Muscle layer of duodenum (tissue), 2 donors: ENCODE data around the gene PHIP.

Experiments
- H3K27ac ChIP-seq: one replicate; pipeline ENCODE4 v1.7.0; 2013; ENCODE audit warnings: mild to moderate bottlenecking, low read length
- H3K27me3 ChIP-seq: one replicate; pipeline ENCODE4 v1.7.0; 2013; ENCODE audit warnings: low read depth, mild to moderate bottlenecking, control low read depth, low read length
- H3K36me3 ChIP-seq, 2 donors: one replicate each; pipeline ENCODE4 v1.7.0; 2013; ENCODE audit warnings: low read length in 2 of 2, control low read depth in 1 of 2, mild to moderate bottlenecking in 1 of 2; ENCODE audit not compliant: insufficient read depth in 2 of 2, control insufficient read depth in 1 of 2
- H3K4me1 ChIP-seq, 2 donors: one replicate each; pipeline ENCODE4 v1.7.0; 2013; ENCODE audit warnings: low read length in 2 of 2, mild to moderate bottlenecking in 2 of 2, control low read depth in 1 of 2, moderate library complexity in 1 of 2; ENCODE audit not compliant: insufficient read depth in 2 of 2, control insufficient read depth in 1 of 2
- H3K4me3 ChIP-seq, 2 donors: one replicate each; pipeline ENCODE4 v1.7.0; 2013; ENCODE audit warnings: low read length in 2 of 2, low read depth in 1 of 2, mild to moderate bottlenecking in 1 of 2
- H3K9me3 ChIP-seq, 2 donors: one replicate each; pipeline ENCODE4 v1.7.0; 2013; ENCODE audit warnings: low read length in 2 of 2, control low read depth in 1 of 2, mild to moderate bottlenecking in 1 of 2; ENCODE audit not compliant: control insufficient read depth in 1 of 2
- donor health status: healthy.

Gene PHIP

DNA sequence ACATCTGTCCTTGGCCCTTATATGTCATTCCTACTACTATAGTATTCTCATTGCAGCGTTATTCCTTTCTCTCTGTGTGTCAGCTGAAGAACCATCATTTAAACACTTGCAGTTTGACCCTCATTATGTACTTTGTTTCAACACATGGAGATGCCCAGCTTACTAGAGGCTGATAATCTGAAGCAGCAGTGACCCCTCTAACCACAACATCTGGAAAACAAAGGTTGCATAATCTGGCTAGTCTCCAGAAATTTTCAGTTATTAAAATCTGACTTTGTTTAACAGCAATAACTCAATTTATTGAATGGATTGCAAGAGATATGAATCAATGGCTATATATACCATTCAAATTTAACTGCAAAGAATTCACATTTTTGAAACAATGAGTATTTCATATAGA, 6.6 kb upstream of the PHIP start:
- Histone ChIP-seq H3K27ac (no peak overlapping the region), H3K9me3 (no peaks in the 10 kb centered on the region), H3K36me3 (no peaks in the 10 kb centered on the region), H3K4me3 (no peak overlapping the region), H3K4me1 (peaks cover 0 to 5% of the 10 kb centered on the region in 2 donors), H3K27me3 (no peaks in the 10 kb centered on the region)

DNA sequence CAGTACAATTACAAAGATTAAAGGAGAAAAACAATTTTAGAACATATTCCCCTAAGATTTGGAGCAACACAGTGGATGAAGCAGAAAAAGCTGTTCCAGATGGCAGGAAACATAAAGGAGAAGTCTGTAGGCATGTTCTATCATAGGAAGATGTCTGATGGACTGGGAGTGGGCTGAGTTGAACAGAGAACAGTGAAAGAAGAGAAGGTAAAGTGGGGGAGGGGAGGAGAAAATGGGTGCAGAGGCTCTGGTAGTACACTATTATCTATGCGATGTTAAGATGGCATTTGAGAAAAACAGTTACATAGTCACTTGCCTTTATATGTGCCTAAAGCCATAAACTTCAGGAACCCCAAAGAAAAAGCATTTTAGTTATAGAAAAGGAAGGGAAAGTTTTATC, 4.2 kb upstream of the PHIP start:
- H3K4me3 ChIP-seq, result no peak overlapping the region
- no peak overlapping the region for H3K27ac ChIP-seq
- no peaks in the 10 kb centered on the region for H3K27me3 ChIP-seq
- H3K36me3 ChIP-seq, result no peaks in the 10 kb centered on the region
- no peaks in the 10 kb centered on the region for H3K9me3 ChIP-seq
- H3K4me1 ChIP-seq, result peaks cover 0 to 9% of the 10 kb centered on the region in 2 donors

DNA sequence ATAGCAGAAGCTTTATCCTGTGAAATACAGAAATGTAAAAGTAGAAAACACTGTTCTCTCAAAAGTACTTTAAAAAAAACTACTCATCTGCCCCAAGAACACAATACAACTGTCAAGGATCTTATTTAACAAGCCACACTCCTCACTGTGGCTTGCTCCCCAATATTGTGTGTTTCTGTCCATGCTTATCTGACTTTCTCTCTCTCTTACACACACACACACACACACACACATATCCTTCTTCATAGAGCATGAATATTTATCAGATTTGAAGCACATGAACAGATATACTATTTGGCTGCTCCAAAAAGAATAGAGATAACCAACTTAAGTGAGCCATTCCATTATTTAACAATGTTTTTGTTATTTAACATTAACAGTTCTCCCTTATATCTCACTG, 3.6 kb upstream of the PHIP start:
- H3K36me3 ChIP-seq, result no peaks in the 10 kb centered on the region
- H3K4me1 ChIP-seq, result peaks cover 0 to 9% of the 10 kb centered on the region in 2 donors
- no peak overlapping the region for H3K27ac ChIP-seq
- no peaks in the 10 kb centered on the region for H3K27me3 ChIP-seq
- H3K4me3 ChIP-seq, result no peak overlapping the region
- H3K9me3 ChIP-seq, result no peaks in the 10 kb centered on the region

DNA sequence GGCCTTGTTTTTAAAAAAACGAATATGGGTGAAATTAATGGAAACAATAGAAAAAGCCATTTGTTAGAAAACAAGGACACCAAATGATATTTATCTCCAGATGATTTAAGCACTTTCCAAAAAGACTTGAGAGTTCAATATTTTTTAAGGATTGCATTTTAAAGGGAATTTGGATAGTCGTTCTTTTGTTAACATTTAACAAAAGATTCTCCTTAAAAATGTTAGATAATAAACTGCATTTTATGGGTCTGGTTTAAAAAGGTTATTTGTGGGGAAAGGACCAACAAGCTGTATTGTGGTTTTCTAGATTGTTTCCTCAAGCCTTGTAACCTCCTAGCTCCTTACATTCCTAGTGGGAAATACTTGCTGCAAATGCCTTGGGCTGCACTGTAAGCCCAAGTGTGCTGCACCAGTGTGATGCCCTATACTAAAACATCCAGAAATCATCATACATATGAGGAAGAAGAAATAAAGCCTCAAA, 1.5 kb upstream of the PHIP start:
- Histone ChIP-seq H3K4me1 (peaks cover 8 to 9% of the 10 kb centered on the region in 2 donors), H3K27ac (peak overlapping the region; percentile 59), H3K36me3 (no peaks in the 10 kb centered on the region), H3K27me3 (no peaks in the 10 kb centered on the region), H3K4me3 (peak overlapping the region; percentile 70 to 86), H3K9me3 (no peaks in the 10 kb centered on the region)

DNA sequence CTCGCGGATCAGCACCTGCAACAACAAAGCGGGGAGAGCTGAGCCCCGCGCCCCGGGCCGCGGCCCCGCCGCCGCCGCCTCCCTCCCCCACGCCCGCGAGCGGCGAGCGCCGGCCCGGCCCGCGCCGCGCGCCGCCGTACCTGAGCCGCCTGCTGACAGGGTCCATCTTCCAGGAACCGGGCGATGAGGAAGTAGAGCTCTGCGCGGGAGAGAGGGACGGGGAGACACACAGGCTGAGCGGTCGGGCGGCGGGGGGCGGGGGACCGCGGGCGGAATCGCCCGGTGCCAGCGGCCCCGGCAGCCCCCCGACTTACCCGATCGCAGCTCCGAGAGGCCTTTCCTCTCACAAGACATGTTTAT, 359 bp downstream of the PHIP start:
- Histone ChIP-seq H3K4me3 (peak overlapping the region; percentile 70 to 86), H3K9me3 (no peaks in the 10 kb centered on the region), H3K27ac (peak overlapping the region; percentile 59), H3K36me3 (no peaks in the 10 kb centered on the region), H3K27me3 (no peaks in the 10 kb centered on the region), H3K4me1 (peaks cover 8 to 12% of the 10 kb centered on the region in 2 donors)

DNA sequence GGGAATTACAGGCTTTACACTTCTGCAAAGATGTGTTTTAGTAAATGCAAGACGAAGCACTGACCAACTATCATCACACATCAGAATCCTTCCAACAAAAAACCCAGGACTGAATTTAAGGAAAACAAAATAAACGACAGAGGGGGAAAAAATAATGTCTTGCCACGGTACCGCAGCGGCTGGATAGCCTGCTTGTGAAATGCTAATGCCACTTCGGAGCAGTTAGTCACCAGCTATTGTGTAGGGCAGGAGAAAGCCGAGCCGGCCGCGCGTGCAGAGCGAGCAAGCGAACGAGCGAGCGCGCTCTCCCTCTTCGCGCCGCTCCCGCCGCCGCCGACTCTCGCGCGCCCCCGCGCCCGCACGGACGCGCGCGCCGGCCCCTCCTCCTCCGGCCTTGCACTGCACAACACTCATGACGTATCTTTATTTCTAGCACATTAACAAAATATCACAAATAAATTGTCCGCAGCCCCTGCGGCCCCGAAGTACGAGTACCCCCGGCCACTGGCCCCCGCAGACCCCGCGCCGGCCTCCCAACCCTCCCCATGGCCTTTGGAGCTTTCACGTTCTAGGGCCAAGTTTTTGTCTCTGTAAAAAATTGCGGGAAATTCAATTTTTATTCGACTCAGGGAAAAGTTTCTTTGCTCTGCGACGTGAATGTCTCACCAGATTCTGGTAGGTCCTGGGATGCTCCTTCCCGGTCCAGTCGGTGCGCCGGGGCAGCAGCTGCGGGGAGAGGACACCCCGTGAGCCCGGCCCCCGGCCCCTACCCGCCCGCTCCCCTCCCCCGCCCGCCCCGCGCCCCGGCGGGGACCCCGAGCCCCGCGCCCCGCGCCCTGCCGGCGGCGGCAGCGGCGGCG, 1.0 kb downstream of the PHIP start:
- Histone ChIP-seq H3K9me3 (no peaks in the 10 kb centered on the region), H3K27ac (peak overlapping the region; percentile 92), H3K27me3 (no peaks in the 10 kb centered on the region), H3K4me1 (peaks cover 8 to 12% of the 10 kb centered on the region in 2 donors), H3K36me3 (no peaks in the 10 kb centered on the region), H3K4me3 (peak overlapping the region; percentile 54 to 83)

DNA sequence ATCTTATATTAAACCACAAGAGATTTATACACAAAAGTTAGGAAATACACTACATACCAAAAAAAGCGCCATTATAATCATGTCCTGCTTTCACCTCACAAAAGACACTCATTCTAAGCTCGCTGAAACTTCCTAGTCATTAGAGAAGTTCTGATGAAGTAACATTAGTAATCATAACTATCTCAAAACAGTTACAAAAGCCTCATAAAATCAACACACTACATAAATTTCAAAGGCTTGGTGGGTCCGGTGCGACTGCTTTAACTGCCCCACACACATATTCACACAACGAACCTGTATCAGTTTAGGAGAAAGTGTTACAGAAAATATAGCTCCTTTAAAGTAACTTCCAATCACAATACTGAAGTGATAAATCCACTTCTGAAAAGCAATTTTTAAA, 1.9 kb downstream of the PHIP start:
- peak overlapping the region; percentile 54 to 83 for H3K4me3 ChIP-seq
- H3K9me3 ChIP-seq, result no peaks in the 10 kb centered on the region
- no peaks in the 10 kb centered on the region for H3K36me3 ChIP-seq
- H3K27ac ChIP-seq, result peak overlapping the region; percentile 92
- H3K27me3 ChIP-seq, result no peaks in the 10 kb centered on the region
- H3K4me1 ChIP-seq, result peaks cover 8 to 13% of the 10 kb centered on the region in 2 donors

DNA sequence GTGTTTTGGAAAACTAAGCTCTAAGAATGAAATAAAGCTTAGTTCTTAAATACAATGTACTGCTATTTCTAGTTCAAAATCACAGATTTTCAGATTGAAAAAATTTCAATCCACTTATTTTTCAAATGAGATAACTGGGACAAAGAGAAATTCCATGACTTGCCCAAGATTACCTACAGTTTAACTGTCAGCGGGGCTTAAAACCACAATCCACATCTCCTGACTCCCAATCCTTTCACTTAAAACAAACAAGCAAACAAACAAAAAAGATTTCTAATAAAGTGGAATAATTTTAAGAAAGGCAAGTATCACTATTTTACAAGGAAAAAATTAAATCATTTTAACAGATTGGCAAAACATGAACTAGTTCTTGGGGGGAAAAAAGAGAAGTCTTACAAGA, 4.2 kb downstream of the PHIP start:
- H3K9me3 ChIP-seq, result no peaks in the 10 kb centered on the region
- no peak overlapping the region for H3K27ac ChIP-seq
- H3K4me3 ChIP-seq, result no peak overlapping the region
- H3K4me1 ChIP-seq, result peaks cover 9 to 12% of the 10 kb centered on the region in 2 donors
- H3K27me3 ChIP-seq, result no peaks in the 10 kb centered on the region
- H3K36me3 ChIP-seq, result no peaks in the 10 kb centered on the region

DNA sequence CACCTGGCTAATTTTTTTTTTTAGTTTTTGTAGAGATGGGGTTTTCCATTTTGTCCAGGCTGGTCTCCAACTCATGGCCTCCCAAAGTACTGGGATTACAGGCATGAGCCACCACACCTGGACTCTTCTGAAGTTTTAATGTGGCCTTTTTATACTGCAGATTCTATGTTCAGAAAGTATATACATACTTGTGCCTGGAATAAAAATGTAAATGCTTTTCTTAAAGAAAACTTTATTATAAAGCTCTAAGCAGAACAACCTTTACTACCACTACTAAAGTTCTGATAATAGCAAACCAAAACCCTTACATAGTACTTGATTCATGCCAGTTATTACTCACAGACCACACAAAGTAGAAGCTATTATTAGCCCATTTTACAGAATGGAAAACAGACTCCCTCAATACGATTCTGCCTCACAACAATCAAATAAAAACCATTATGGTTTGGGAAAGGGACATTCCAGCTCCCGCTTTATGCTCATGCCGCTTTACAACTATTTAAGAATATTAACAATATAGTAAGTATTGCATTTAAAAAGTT, 5.3 kb downstream of the PHIP start:
- no peaks in the 10 kb centered on the region for H3K27me3 ChIP-seq
- peaks cover 0 to 3% of the 10 kb centered on the region in 2 donors for H3K36me3 ChIP-seq
- H3K4me3 ChIP-seq, result no peak overlapping the region
- no peaks in the 10 kb centered on the region for H3K9me3 ChIP-seq
- H3K4me1 ChIP-seq, result peaks cover 9 to 12% of the 10 kb centered on the region in 2 donors
- no peak overlapping the region for H3K27ac ChIP-seq

DNA sequence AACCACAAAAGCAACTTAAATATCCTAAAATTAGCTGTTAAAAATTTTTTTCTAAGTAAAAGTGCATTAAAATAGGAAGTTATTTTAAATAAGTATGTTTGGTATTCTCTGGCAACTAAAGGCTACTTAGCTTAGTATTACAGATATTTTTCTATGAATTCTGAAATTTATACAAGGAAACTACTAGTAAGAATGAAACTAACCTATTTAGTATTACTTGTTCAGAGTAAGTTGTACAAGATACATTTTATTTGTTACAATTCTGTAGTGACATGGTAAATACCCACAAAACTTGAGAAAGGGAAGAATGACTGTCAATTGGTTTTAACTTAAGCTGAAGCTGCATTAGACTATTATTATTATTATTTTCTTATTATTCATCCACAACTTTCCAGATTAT, 6.5 kb downstream of the PHIP start:
- H3K4me3 ChIP-seq, result no peak overlapping the region
- H3K27ac ChIP-seq, result no peak overlapping the region
- H3K4me1 ChIP-seq, result peaks cover 9 to 12% of the 10 kb centered on the region in 2 donors
- H3K9me3 ChIP-seq, result no peaks in the 10 kb centered on the region
- H3K36me3 ChIP-seq, result peaks cover 0 to 3% of the 10 kb centered on the region in 2 donors
- no peaks in the 10 kb centered on the region for H3K27me3 ChIP-seq

DNA sequence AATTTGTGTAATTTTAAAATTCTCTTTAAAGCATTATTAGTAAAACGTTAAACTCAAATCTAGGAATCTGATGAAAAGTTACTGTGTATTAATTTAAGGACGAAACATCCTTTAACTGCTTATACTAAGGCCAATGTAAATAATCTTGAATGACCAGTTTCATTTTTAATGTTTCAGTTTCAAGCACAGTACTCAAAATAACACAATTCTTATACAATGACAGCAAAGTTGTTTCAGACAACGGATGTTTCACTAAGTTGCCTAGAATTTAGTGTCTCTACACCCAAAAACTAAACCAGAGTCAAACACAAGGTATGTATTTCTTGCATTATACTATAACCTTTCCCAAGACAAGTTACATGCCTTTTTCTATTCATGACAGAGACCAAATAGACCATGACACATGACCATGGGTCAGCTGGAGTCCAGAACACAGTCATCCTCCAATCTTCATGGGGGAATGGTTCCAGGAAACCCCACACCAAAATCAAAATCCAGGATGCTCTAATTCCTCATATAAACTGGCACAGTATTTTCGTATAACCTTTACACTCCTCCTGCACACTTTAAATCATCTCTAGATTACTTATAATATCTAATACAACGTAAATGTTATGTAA, 7.7 kb downstream of the PHIP start:
- peaks cover 7 to 11% of the 10 kb centered on the region in 2 donors for H3K4me1 ChIP-seq
- peaks cover 0 to 3% of the 10 kb centered on the region in 2 donors for H3K36me3 ChIP-seq
- no peak overlapping the region for H3K4me3 ChIP-seq
- no peaks in the 10 kb centered on the region for H3K9me3 ChIP-seq
- no peak overlapping the region for H3K27ac ChIP-seq
- no peaks in the 10 kb centered on the region for H3K27me3 ChIP-seq
